ENCODE measurements around the gene BBX. TPM values are rescaled to one million over a fixed set of nuclear protein-coding genes. Genes with fewer than 3 reads are reported as not detected.

Gene BBX
- total and polyA plus RNA-seq, 2 of the 4 experiments (the other 2 are of a cell fraction): 13.6 to 107 TPM

DNA sequence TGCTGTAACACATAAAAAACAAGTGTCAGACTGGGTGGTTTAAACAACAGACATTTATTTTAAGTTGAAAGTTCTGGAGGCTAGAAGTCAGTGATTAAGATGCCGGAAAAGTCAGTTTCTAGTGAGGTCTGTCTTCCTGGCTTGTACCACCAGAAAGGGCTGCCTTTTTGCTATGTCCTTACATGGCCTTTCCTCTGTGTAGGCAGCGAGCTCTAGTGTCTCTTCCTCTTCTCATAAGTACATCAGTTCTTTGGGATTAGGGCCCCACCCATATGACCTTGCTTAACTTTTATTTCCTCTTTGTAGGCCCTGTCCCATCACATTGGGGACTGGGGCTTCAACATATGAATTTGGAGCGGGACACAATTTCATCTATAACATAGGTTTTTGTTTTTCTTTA, 128.0 kb downstream of the BBX start:
- intact Hi-C loops (cut with micrococcal nuclease) (no loop called here), in situ Hi-C loops (cut with MboI; ENCODE audit: low sequenced_read_pairs) (no loop called here)
- CTCF ChIA-PET: no interaction called here

More for the DNA sequence above, 128.0 kb downstream of the BBX start:
- no peak overlapping the region for H3K23ac ChIP-seq (ENCODE audit: low read depth, low read length)
- H2BK120ac ChIP-seq (ENCODE audit: low read depth, low read length): no peak overlapping the region
- no peaks in the 10 kb centered on the region for H3K9me3 ChIP-seq (ENCODE audit: control insufficient read depth, insufficient read depth, low read length)
- TF ChIP-seq RFX5 (IDR thresholded peaks at IDR 0.05; ENCODE audit: low read depth, low read length): no peak
- TF ChIP-seq, protein P1, sequence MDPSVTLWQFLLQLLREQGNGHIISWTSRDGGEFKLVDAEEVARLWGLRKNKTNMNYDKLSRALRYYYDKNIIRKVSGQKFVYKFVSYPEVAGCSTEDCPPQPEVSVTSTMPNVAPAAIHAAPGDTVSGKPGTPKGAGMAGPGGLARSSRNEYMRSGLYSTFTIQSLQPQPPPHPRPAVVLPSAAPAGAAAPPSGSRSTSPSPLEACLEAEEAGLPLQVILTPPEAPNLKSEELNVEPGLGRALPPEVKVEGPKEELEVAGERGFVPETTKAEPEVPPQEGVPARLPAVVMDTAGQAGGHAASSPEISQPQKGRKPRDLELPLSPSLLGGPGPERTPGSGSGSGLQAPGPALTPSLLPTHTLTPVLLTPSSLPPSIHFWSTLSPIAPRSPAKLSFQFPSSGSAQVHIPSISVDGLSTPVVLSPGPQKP (IDR thresholded peaks at IDR 0.05; ENCODE audit: borderline replicate concordance, low read depth, low read length): no peak
- TF ChIP-seq, protein P2, sequence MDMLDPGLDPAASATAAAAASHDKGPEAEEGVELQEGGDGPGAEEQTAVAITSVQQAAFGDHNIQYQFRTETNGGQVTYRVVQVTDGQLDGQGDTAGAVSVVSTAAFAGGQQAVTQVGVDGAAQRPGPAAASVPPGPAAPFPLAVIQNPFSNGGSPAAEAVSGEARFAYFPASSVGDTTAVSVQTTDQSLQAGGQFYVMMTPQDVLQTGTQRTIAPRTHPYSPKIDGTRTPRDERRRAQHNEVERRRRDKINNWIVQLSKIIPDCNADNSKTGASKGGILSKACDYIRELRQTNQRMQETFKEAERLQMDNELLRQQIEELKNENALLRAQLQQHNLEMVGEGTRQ (IDR thresholded peaks at IDR 0.05; ENCODE audit: low read depth, low read length): no peak
- TF ChIP-seq RAD21 (IDR thresholded peaks at IDR 0.05; ENCODE audit: low read length): no peak
- TF ChIP-seq RCOR1 (IDR thresholded peaks at IDR 0.05; ENCODE audit: insufficient replicate concordance, low read length): no peak
- TF ChIP-seq SMC3 (IDR thresholded peaks at IDR 0.05; ENCODE audit: low read depth, low read length): no peak
- H2AFZ ChIP-seq (replicated peaks; ENCODE audit: low read length, poor library complexity): no peak overlapping the region
- ATAC-seq (ENCODE audit: low read depth) (no peak), DNase-seq (no peak)
- H3K4ac ChIP-seq (ENCODE audit: low read depth, low read length): no peak overlapping the region
- POLR2A ChIA-PET (ENCODE audit: unreplicated experiment): no interaction called here
- no peak overlapping the region for H3K18ac ChIP-seq (ENCODE audit: low read depth, low read length)
- BruUV-seq (replicated peaks): no TSS peak
- H3K36me3 ChIP-seq (ENCODE audit: control insufficient read depth, insufficient read depth, low read length): peaks cover 3% of the 10 kb centered on the region
- H3K9ac ChIP-seq (ENCODE audit: low read depth, low read length): no peak overlapping the region
- peaks cover under 1% of the 10 kb centered on the region in 2 experiments; a peak in 2 of 4 replicates for H3K79me1 ChIP-seq (ENCODE audit: low read depth in 1 of 2, low read length in 2 of 2)
- H2AK9ac ChIP-seq (replicated peaks; ENCODE audit: low read depth, low read length, poor library complexity): no peak overlapping the region
- H3K27ac ChIP-seq (ENCODE audit: insufficient read depth, low read length): no peak overlapping the region
- dilution Hi-C loops (cut with HindIII; ENCODE audit: low sequenced_read_pairs, unreplicated experiment): no loop called here
- no peak overlapping the region for H4K91ac ChIP-seq (ENCODE audit: insufficient read depth, low read depth, low read length)
- no peak overlapping the region for H2AK5ac ChIP-seq (ENCODE audit: low read depth, low read length)
- H2BK20ac ChIP-seq (ENCODE audit: low read depth, low read length): no peak overlapping the region
- WGBS, 2 experiments (ENCODE audit: extremely low coverage in 2 of 2, insufficient read length in 1 of 2): 100% methylated on average over 1 of the region's 3 CpGs; no CpG with 5 or more reads in 1 of the 2 experiments
- H4K20me1 ChIP-seq (ENCODE audit: insufficient read depth, low read length): no peaks in the 10 kb centered on the region
- no peak overlapping the region for H2BK15ac ChIP-seq (ENCODE audit: low read depth, low read length)
- H3K4me3 ChIP-seq (ENCODE audit: insufficient read depth, low read depth, low read length): no peak overlapping the region
- 0 out of 2 replicates have a peak, but pooled peaks cover 2% of the 10 kb centered on the region for H3K9me1 ChIP-seq (ENCODE audit: insufficient read depth, low read length)
- H3K27me3 ChIP-seq (ENCODE audit: control insufficient read depth, insufficient read depth, low read length): no peaks in the 10 kb centered on the region
- H3K56ac ChIP-seq (ENCODE audit: extremely low read depth, insufficient read depth, low read length): no peak overlapping the region
- no peaks in the 10 kb centered on the region for H3K4me1 ChIP-seq (ENCODE audit: control insufficient read depth, insufficient read depth, low read length)
- no peak overlapping the region for H2BK5ac ChIP-seq (ENCODE audit: low read depth, low read length, poor library complexity, severe bottlenecking)
- H4K5ac ChIP-seq (ENCODE audit: low read depth, low read length): no peak overlapping the region
- no peak overlapping the region for H3K14ac ChIP-seq (replicated peaks; ENCODE audit: low read depth, low read length)
- H3K4me2 ChIP-seq (ENCODE audit: low read depth, low read length): no peak overlapping the region
- no peak overlapping the region for H4K8ac ChIP-seq (ENCODE audit: low read depth in 2 of 2, low read length in 2 of 2)

Measured in IMR-90 (cell line).